A549 (cell line): Measurements from ENCODE around the gene GATAD2A.

ENCODE experiments used
- BHLHE40 ChIP-seq: IDR thresholded peaks from 2 replicates; pipeline ENCODE4 v1.6.1; 2012; ENCODE audit warnings: low read depth, low read length, inconsistent platforms
- CEBPB ChIP-seq, 2 experiments: fragments of >200 bp in 1 of 2; sonication (Bioruptor Twin) in 1 of 2; formaldehyde crosslinking in 1 of 2; IDR thresholded peaks; 2 replicates each; pipeline ENCODE4 v1.6.1; 2012 to 2016
- CTCF ChIP-seq: fragments of >200 bp; sonication (Bioruptor Twin); formaldehyde crosslinking; IDR thresholded peaks from 3 replicates; pipeline ENCODE4 v1.5.1; 2016
- EP300 ChIP-seq, 2 experiments: fragments of >200 bp; sonication (Bioruptor Twin); formaldehyde crosslinking; IDR thresholded peaks; 2 replicates in 1 of 2; 3 replicates in 1 of 2; pipeline ENCODE4 v1.6.1; 2016 to 2017
- FOXS1 ChIP-seq: fragments of 250-450 bp; sonication (Bioruptor Pico); IDR thresholded peaks from 2 replicates; pipeline ENCODE4 v1.5.0; 2020; ENCODE audit warnings: mild to moderate bottlenecking, moderate library complexity
- HOXA7 ChIP-seq: fragments of 250-450 bp; sonication (Bioruptor Pico); IDR thresholded peaks from 2 replicates; pipeline ENCODE4 v1.5.0; 2020; ENCODE audit warnings: mild to moderate bottlenecking, moderate library complexity
- JUN ChIP-seq, 2 experiments: fragments of >200 bp; sonication (Bioruptor Twin); formaldehyde crosslinking; IDR thresholded peaks; 2 replicates in 1 of 2; 3 replicates in 1 of 2; pipeline ENCODE4 v1.6.1; 2016 to 2017
- MAZ ChIP-seq: fragments of 150-350 bp; IDR thresholded peaks from 2 replicates; pipeline ENCODE4 v1.6.1; 2014; ENCODE audit warnings: antibody characterized with exemption, low read depth, low read length, borderline replicate concordance
- NR3C1 ChIP-seq: fragments of >200 bp; sonication (Bioruptor Twin); formaldehyde crosslinking; IDR thresholded peaks from 3 replicates; pipeline ENCODE4 v1.6.1; 2017
- POLR2A ChIP-seq: IDR thresholded peaks from 2 replicates; pipeline ENCODE4 v1.6.1; 2012; ENCODE audit warnings: mild to moderate bottlenecking, low read length
- RCOR1 ChIP-seq: fragments of 150-350 bp; IDR thresholded peaks from 2 replicates; pipeline ENCODE4 v1.6.1; 2014; ENCODE audit warnings: antibody characterized with exemption, low read length, low read depth
- REST ChIP-seq: fragments of 200-600 bp; sonication (generic); IDR thresholded peaks from 2 replicates; pipeline ENCODE4 v1.6.1; 2016; ENCODE audit warnings: antibody characterized with exemption, mild to moderate bottlenecking, moderate library complexity
- TF ChIP-seq, protein P1 (sequence below): IDR thresholded peaks from 2 replicates; pipeline ENCODE4 v1.6.1; 2012; ENCODE audit warnings: low read depth, borderline replicate concordance
- TF ChIP-seq, protein P2 (sequence below): fragments of 450-650 bp; IDR thresholded peaks from 2 replicates; pipeline ENCODE4 v1.6.1; 2014; ENCODE audit warnings: antibody characterized with exemption

DNA sequence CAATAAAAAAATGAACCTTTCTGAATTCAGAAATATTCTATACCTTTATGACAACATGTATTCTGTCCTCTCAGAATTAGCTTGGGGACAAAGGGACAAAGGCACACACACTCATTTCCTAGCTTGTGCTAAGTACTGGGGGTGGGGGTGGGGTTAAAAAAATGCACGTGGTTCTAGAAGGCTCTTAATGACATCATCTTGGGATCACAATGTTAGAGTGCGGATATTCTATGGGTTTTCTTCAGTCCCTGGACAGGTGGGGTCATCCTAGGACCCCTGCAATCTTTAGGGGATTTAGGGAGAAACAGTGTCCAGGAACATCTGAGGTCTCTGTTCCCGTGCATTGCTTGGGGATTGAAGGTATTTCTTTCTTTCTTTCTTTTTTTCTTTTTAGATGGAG is 21.8 kb downstream of the GATAD2A start:
- no peak for TF ChIP-seq CTCF
- TF ChIP-seq EP300 (IDR thresholded peaks at IDR 0.05): no peak
- no peak for TF ChIP-seq NR3C1
- TF ChIP-seq RCOR1: no peak
- TF ChIP-seq, protein P1, sequence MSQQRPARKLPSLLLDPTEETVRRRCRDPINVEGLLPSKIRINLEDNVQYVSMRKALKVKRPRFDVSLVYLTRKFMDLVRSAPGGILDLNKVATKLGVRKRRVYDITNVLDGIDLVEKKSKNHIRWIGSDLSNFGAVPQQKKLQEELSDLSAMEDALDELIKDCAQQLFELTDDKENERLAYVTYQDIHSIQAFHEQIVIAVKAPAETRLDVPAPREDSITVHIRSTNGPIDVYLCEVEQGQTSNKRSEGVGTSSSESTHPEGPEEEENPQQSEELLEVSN: no peak
- TF ChIP-seq MAZ: no peak
- no peak for TF ChIP-seq BHLHE40
- no peak for TF ChIP-seq REST
- no peak for TF ChIP-seq CEBPB (IDR thresholded peaks at IDR 0.05)
- no peak for TF ChIP-seq HOXA7 (CRISPR knock-in tag)
- TF ChIP-seq POLR2A: no peak
- TF ChIP-seq FOXS1: no peak
- no peak for TF ChIP-seq JUN (IDR thresholded peaks at IDR 0.05)
- TF ChIP-seq, protein P2, sequence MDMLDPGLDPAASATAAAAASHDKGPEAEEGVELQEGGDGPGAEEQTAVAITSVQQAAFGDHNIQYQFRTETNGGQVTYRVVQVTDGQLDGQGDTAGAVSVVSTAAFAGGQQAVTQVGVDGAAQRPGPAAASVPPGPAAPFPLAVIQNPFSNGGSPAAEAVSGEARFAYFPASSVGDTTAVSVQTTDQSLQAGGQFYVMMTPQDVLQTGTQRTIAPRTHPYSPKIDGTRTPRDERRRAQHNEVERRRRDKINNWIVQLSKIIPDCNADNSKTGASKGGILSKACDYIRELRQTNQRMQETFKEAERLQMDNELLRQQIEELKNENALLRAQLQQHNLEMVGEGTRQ: no peak
